Activated T-cell treated with anti-CD3 and anti-CD28 coated beads for 1 hour (primary cell): ENCODE data around the gene UBAP2.

Source experiments
- DNase-seq: peaks from one replicate; pipeline ENCODE4 v3.0.0-alpha.2; 2020; ENCODE audit warnings: low read depth

UBAP2 gene, protein sequence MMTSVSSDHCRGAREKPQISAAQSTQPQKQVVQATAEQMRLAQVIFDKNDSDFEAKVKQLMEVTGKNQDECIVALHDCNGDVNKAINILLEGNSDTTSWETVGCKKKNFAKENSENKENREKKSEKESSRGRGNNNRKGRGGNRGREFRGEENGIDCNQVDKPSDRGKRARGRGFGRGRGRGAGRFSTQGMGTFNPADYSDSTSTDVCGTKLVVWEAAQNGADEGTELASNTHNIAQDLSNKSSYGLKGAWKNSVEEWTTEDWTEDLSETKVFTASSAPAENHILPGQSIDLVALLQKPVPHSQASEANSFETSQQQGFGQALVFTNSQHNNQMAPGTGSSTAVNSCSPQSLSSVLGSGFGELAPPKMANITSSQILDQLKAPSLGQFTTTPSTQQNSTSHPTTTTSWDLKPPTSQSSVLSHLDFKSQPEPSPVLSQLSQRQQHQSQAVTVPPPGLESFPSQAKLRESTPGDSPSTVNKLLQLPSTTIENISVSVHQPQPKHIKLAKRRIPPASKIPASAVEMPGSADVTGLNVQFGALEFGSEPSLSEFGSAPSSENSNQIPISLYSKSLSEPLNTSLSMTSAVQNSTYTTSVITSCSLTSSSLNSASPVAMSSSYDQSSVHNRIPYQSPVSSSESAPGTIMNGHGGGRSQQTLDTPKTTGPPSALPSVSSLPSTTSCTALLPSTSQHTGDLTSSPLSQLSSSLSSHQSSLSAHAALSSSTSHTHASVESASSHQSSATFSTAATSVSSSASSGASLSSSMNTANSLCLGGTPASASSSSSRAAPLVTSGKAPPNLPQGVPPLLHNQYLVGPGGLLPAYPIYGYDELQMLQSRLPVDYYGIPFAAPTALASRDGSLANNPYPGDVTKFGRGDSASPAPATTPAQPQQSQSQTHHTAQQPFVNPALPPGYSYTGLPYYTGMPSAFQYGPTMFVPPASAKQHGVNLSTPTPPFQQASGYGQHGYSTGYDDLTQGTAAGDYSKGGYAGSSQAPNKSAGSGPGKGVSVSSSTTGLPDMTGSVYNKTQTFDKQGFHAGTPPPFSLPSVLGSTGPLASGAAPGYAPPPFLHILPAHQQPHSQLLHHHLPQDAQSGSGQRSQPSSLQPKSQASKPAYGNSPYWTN

DNA sequence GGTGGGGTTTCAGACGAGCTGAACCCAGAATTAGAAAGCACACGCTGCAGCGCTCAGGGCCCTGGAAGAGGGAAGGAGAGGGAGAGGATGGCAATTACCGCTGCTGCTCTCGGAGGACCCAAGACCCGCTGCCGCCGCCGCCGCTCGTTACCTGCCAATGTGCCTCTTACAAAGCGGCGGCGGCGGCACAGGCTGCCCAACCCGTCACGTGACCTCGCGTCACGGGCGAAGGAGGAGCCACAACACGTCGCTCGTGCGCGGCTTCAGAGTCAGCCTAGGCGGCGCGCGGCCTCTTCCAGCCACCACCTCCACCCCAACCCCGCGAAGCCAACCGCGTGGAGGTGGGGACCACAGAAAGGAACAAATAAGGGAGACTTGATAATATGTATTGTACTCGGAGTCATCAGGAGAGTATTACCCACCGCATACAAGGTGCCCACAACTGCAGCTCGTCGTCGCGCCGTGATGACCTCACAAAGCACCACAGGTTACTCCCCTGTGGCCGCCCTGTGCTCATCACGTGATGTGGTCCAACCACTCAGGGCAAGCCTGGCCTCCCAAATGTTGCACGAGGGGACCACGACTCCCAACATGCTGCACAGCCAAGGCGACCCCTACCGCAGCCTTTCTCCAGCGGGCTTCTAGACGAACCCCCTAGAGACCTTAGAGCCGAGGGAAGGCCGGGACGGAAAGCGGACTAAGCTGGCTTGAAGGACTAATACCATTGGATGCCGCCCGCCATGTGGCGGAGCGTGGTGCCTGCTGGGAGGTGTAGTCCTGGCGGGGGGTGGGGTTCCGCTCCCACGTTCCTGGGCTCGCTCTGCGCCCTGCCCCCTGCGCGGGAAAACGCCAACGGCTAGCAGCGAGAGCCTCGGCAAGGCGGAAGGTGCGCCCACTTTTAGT lies at the start of gene UBAP2:
Gene UBAP2, minus strand, starts transcription at position 161 of the 903 bp plus-strand sequence. CDS start 31,739 bp downstream, outside the sequence.
- peak; percentile 96 for DNase-seq

GRCh38 chr9:34098307-34098706 lies 49.6 kb upstream of the UBAP2 start:
- DNase-seq: no peak

GRCh38 chr9:34097865-34098264 lies 49.2 kb upstream of the UBAP2 start:
- DNase-seq: no peak

DNA sequence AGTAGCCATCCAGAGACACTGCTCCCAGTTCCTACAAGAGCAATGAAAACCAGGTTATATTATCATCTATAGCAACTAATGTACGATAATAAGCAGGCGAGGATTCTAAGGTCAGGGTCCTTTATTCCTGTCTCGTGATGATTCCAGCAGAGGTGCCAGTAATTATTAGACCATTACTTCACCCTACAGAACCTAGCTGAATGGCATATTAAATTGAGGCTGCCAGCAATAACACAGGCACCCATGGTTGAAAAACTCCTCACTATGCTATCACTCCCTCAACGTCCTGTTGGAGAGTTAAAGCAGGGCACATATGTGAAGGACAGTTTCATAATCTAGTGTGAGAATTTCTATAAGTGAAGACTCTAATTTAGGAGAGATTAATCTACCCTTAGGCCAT lies 48.1 kb upstream of the UBAP2 start:
- no peak for DNase-seq

GRCh38 chr9:34093578-34093977 lies 44.9 kb upstream of the UBAP2 start:
- no peak for DNase-seq

DNA sequence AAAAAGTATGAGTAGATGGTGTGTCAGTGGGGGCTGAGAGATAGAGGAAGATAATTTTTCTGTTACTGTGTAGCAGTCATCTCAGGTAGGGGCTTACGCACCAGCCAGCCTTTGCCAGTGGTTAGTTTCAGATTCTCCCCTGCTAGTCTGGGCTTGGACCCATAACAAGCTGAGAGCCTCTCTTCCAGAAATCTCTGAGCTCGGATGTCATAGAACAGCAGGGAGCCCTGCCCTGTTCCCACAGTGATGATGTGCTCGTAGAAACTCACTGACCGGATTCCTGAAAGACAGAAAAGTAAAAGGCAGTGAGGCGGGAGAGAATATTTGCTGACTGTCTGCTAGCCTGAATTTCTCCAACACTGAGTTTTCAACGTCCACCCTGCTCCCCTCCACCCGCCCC lies 40.6 kb upstream of the UBAP2 start:
- no peak for DNase-seq

DNA sequence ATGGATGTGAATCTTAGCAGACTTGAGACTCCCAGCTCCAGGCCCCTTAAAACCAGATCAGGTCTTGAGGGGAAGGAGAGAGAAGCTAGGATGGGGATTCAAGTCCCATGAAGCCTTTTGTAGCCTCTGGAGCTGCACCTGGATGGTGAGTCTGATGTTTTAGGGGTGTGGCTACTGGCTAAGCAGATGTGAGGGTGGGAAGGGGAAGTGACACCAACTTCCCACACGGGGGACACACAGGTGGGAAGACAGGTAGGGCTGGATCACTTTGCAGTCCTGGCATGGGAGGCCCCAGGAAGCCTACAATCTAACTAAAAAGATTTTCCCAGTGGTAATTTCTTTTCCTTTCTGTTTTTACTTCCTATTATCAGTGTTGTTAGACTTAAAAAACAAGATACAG lies 38.7 kb upstream of the UBAP2 start:
- no peak for DNase-seq

DNA sequence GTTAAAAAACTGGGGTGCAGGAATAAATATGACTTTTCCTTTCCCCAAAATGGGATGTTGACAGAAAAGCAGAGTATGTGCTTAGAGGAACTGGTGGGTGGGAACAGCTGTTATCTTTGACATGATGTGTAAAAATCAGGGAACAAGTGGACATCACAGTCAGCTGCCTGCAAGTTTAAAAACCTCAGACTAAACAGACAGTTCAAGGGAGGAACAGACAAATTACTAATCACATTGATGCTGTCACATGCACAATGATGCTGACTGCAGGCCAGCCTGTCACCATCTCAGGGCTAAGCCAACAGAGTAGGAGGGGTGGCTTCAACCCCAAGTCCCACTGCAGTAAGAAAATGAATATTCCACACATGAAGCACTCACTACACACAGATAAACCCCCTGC lies 38.2 kb upstream of the UBAP2 start:
- DNase-seq: no peak

DNA sequence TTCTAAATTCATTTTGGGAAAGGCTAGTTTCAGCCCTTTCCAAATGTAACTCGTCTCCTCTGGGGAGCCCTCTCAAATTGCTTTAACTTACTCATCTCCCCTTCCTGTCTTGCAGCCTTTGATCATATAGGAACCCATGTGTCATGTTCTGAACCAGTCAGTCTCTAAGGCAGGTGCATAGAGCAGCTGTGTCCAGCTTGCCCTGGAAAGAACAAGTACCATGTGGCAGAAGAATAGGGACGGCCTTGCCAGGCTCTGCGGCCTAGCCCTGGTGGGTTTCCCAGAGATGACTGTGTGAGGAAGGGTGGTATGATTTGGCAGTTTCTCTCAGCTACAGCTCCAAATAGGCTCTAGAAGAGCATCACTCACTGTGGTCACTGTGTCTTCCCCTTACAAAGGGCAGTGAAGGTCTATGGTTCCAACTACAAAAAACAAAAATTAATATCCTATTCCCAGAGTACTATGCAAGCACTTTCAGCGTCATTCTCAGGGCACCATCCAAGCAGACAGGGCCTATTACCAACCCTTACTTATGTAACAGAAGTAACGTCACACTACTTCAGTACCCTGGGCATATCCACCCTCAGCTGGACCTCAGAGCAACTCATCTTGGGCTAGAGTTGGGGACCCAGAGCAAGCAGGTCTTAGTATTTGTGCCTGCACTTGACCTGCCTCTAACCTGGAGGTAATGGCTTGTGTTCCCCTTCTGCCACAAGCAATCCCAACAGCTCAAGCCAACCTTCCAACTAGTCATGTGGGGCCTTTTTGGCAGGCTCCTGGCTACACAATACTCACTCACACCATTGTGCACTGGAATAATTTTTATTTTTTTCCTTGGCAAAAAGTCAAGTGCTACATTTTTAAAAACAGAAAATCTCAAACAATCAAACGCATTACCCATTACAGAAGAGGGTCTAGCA lies 37.2 kb upstream of the UBAP2 start:
- DNase-seq: no peak

GRCh38 chr9:34084562-34084961 lies 35.9 kb upstream of the UBAP2 start:
- no peak for DNase-seq

DNA sequence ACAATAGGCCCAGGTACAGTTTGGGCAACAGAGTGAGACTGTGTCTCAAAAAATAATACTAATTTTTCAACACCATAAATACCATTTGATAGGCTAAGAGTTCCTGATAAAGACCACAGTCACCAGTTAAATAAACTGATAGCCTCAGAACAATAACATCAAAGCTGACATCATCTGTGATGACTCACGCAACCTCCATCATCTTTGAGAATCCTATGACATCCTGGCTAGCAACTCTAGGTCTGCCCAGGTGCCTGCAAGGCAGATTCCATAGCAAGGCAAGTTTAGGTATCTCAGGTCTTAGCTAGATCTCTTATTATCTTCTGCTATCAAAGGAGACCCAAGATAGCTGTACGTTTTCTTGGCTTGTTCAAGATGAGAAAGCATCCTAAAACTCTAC lies 30.5 kb upstream of the UBAP2 start:
- DNase-seq: no peak

DNA sequence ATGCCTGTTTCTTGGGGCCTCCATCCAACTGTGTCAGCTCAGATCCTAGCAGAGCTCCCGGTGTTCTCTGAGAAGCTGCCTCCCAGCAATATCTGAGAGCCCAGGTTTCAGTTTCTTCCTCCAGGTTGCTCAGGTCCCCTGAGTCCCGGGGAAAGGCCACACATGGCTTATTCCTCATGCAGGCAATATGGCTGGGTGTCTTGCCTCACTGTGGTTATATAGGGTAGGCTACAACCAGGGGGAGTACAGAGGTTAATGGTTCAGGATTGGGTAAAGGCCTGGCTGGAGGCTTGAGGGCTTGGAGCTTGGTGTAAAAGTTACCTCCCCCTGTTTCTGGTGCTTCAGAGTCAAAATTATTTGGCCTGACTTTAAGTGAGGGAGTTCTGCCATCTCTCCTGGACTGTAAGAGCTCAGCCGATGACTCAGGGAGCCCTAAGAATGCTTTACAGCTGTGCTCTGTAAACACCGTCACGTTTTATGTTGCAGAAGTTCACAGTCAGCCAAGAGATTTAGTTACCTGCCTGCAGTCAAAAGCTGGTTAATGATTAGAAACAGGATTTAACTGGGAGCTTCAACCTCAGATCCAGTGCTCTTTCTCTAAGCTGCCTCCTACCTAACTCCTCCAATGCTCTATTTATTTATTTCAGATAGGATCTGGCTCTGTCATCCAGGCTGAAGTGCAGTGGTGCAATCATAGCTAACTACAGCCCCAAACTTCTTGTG lies 24.3 kb upstream of the UBAP2 start:
- no peak for DNase-seq

DNA sequence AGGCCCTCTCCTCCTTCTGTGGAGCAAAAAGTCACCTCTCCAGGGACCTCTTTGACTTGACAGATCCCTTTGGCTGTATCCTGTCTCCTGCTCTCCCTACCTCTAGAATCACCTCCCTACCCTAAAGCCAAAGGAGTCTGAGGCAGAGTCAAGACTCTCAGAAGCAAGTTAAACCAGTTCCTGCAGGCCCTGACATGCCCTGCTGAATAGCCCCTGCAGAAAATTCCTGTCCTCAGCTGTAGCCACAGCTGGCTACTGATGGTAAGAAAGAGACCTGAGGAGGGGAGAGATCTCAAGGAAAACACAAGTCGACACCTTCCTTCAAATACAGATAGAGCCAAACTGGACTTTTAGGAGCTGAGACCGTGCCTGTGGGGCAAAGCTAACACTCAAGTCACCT lies 23.7 kb upstream of the UBAP2 start:
- DNase-seq: no peak

GRCh38 chr9:34070606-34071324 lies 22.1 kb upstream of the UBAP2 start:
- DNase-seq: no peak

DNA sequence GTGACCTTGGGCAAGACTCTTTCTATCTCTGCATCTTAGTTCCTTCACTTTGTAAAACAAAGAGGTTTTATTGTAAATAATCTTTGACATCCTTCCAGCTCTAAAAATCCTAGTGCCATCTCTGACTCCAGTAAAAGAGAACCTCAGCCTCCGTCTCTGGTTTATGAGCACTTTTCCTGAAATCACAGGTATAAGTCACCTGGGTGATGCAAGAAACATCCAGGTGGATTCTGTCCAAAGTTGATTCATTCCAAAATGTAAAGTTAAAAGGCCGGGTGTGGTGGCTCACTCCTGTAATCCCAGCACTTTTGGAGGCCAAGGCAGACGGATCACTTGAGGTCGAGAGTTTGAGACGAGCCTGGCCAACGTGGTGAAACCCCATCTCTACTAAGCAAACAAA lies 21.1 kb upstream of the UBAP2 start:
- DNase-seq: no peak

GRCh38 chr9:34065541-34065940 lies 16.9 kb upstream of the UBAP2 start:
- DNase-seq: no peak

DNA sequence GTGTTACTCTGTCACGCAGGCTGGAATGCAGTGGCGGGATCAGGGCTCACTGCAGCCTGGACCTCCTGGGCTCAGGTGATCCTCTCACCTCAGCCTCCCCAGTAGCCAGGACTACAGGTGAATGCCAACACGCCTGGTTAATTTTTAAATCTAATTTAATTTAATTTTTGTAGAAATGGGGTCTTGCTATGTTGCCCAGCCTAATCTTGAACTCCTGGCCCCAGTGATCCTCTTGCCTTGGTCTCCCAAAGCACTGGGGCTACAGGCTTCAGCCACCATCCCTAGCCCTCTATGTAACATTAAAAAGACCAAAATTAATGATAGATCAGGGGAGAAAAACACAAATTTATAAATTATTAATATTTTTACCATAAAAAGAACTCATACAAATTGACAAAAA lies 11.3 kb upstream of the UBAP2 start:
- DNase-seq: no peak

DNA sequence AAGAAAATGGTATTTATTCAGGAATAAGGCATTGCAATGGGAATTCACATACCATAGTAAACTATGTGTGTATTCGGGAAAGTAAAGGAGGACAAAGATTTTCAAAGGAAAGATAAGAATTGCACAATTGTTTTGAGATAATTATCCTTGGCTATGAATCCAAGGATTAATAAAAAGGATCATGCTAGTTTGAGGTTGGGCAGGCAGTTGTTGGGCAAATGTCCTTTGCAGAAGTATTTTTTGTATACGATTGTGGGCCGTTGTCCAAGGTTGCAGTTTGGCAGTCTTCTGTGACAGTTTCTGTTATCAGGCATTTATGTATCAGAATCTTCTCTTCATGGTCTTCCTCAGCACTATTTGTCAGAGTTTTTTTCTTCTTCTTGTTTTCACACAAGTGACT lies 10.6 kb upstream of the UBAP2 start:
- DNase-seq: no peak
